ENCODE results near the gene NTRK1. TPM values are rescaled to one million over a fixed set of nuclear protein-coding genes. Genes with fewer than 3 reads are reported as not detected.
A peak's percentile ranks its signal among the peaks of the same experiment; 100 is the strongest.

The NTRK1 gene
- total RNA-seq, 1 donor from 2014 or later = not detected

DNA sequence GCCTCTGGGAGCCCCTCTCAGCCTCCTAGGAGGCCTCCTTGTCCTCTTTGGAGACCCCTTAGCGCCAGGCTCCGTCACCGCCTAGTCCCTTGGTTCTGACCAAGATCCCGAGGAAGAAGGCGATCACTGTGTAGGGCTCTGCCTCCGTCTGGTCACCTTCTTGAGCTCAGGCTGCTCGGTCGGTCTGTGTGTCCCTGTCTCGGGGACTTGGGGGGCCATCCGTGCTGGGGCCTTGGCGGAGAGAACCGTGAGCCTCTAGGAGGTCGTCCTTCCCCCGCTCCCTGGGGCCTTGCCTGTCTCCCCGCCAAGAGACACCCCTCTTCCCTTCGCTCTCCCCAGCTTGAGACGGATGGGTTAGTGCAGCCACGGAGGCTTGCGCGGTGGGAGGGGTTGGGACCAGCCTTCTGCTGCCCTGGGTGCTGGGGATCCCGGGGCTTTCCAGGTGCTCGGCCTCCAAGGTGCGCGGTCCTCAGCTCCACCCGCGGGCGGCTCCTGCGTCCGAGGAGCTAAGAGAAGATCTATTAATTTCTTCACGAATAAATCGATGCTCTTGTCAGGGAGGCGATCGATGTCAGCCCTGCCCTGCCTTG, 1.0 kb upstream of the NTRK1 start:
- H3K27me3 ChIP-seq (ENCODE audit: control insufficient read depth, insufficient read depth, low read length) = peaks cover 77% of the 10 kb centered on the region
- H3K4me3 ChIP-seq (ENCODE audit: low read depth, low read length) = no peak overlapping the region
- TF ChIP-seq CTCF (IDR thresholded peaks at IDR 0.05; ENCODE audit: insufficient read depth, low read length, poor library complexity, severe bottlenecking) = no peak
- no peak for DNase-seq (ENCODE audit: low read depth)
- no peaks in the 10 kb centered on the region for H3K36me3 ChIP-seq (ENCODE audit: control insufficient read depth, insufficient read depth, low read length)

- Histone ChIP-seq H3K27me3 (ENCODE audit: control insufficient read depth, insufficient read depth, low read length) (peaks cover 81% of the 10 kb centered on the region), H3K36me3 (ENCODE audit: control insufficient read depth, insufficient read depth, low read length) (no peaks in the 10 kb centered on the region), H3K4me3 (ENCODE audit: low read depth, low read length) (no peak overlapping the region)
- TF ChIP-seq CTCF (IDR thresholded peaks at IDR 0.05; ENCODE audit: insufficient read depth, low read length, poor library complexity, severe bottlenecking) = peak; percentile 81
- DNase-seq (ENCODE audit: low read depth) = no peak
These were observed 495 bp upstream of the NTRK1 start for GRCh38 chr1:156860113-156860627.

- H3K36me3 ChIP-seq (ENCODE audit: control insufficient read depth, insufficient read depth, low read length) = no peaks in the 10 kb centered on the region
- DNase-seq (ENCODE audit: low read depth) = no peak
- no peak overlapping the region for H3K4me3 ChIP-seq (ENCODE audit: low read depth, low read length)
- TF ChIP-seq CTCF (IDR thresholded peaks at IDR 0.05; ENCODE audit: insufficient read depth, low read length, poor library complexity, severe bottlenecking) = no peak
- peaks cover 71% of the 10 kb centered on the region for H3K27me3 ChIP-seq (ENCODE audit: control insufficient read depth, insufficient read depth, low read length)
These were observed 1.9 kb downstream of the NTRK1 start for GRCh38 chr1:156862584-156862983.

DNA sequence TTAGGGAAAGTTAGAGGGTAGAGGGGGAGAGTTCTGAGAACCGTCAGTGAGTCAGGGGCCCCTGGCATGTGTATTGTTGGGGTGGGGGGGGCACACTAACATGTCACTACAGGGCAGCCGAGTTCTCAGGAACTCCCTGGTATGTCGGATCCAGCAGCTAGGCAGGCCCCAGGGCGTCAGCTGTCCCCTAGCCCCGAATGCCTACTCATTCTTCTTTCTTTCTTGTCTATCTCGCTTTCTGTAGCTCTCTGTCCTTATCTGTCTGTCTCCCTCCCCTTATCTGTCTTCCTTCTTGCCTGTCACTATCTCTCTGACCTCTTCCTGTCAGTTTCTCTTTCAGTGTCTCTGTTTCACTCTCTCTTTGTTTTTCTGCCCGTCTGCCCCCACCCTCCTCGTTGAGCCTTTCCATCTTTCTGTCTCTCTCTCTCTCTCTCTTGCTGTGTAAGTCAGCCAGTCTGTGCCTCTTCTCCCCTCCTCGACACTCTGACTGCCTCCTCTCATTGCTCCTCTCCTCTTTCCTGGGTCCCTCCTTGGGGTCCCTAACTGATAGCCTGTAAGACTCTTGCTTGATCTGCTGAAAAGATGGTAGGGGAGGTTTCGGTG, 2.4 kb downstream of the NTRK1 start:
- peaks cover 66% of the 10 kb centered on the region for H3K27me3 ChIP-seq (ENCODE audit: control insufficient read depth, insufficient read depth, low read length)
- no peak for DNase-seq (ENCODE audit: low read depth)
- TF ChIP-seq CTCF (IDR thresholded peaks at IDR 0.05; ENCODE audit: insufficient read depth, low read length, poor library complexity, severe bottlenecking) = no peak

DNA sequence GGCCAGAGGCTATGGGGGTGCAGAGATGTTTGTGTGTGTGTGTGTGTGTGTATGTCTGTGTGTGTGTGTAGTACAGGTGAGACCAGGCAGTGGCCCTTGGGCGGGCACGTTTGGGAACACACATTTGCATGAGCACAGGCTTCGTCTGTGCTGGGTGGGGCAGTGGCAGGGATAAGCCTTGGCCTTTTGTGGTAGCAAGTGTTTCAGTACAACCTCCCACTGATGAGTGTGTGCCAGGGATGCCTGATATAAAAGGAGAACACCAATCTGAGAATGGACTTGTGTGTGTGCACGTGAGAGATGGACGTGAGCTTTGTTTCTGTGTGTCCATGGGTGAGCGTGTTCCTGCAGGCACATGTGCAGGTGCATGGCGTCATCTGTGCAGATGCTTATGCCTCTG, 3.0 kb downstream of the NTRK1 start:
- no peak for TF ChIP-seq CTCF (IDR thresholded peaks at IDR 0.05; ENCODE audit: insufficient read depth, low read length, poor library complexity, severe bottlenecking)
- Histone ChIP-seq H3K36me3 (ENCODE audit: control insufficient read depth, insufficient read depth, low read length) (no peaks in the 10 kb centered on the region), H3K27me3 (ENCODE audit: control insufficient read depth, insufficient read depth, low read length) (peaks cover 61% of the 10 kb centered on the region), H3K4me3 (ENCODE audit: low read depth, low read length) (no peak overlapping the region)
- DNase-seq (ENCODE audit: low read depth) = no peak

More for the DNA sequence above, 2.4 kb downstream of the NTRK1 start:
- no peaks in the 10 kb centered on the region for H3K36me3 ChIP-seq (ENCODE audit: control insufficient read depth, insufficient read depth, low read length)
- H3K4me3 ChIP-seq (ENCODE audit: low read depth, low read length) = no peak overlapping the region

All from kidney epithelial cell (primary cell).